Measurements from ENCODE around the gene ARV1. TPM values are rescaled to one million over a fixed set of nuclear protein-coding genes. Genes with fewer than 3 reads are reported as not detected.

Gene ARV1
- total and polyA plus RNA-seq, 4 donors, result 24.1 to 40.4 (median 31.7) TPM

- no CpG with 5 or more reads among the region's 1 CpG for WGBS (ENCODE audit: insufficient coverage)
- Histone ChIP-seq H3K36me3 (ENCODE audit: control insufficient read depth, insufficient read depth, low read length) (peaks cover 2% of the 10 kb centered on the region), H3K4me1 (ENCODE audit: control insufficient read depth, insufficient read depth, low read length) (no peaks in the 10 kb centered on the region), H3K9me3 (ENCODE audit: control insufficient read depth, insufficient read depth, low read length) (no peaks in the 10 kb centered on the region), H3K27ac (ENCODE audit: low read depth, low read length) (no peak overlapping the region), H3K4me3 (ENCODE audit: low read depth, low read length) (no peak overlapping the region), H3K27me3 (ENCODE audit: control insufficient read depth, insufficient read depth, low read length) (no peaks in the 10 kb centered on the region)
- DNase-seq (ENCODE audit: low read depth in 4 of 6, low spot score in 6 of 6), result no peak
Measured at GRCh38 chr1:230948301-230948700, 30.6 kb upstream of the ARV1 start.

GRCh38 chr1:230948903-230949302 is 30.0 kb upstream of the ARV1 start:
- H3K4me1 ChIP-seq (ENCODE audit: control insufficient read depth, insufficient read depth, low read length), result no peaks in the 10 kb centered on the region
- no peak overlapping the region for H3K4me3 ChIP-seq (ENCODE audit: low read depth, low read length)
- H3K9me3 ChIP-seq (ENCODE audit: control insufficient read depth, insufficient read depth, low read length), result no peaks in the 10 kb centered on the region
- no peak overlapping the region for H3K27ac ChIP-seq (ENCODE audit: low read depth, low read length)
- H3K27me3 ChIP-seq (ENCODE audit: control insufficient read depth, insufficient read depth, low read length), result no peaks in the 10 kb centered on the region
- DNase-seq (ENCODE audit: low read depth in 4 of 6, low spot score in 6 of 6), result no peak
- 51% methylated on average over 2 of the region's 3 CpGs for WGBS (ENCODE audit: insufficient coverage)
- H3K36me3 ChIP-seq (ENCODE audit: control insufficient read depth, insufficient read depth, low read length), result peaks cover 2% of the 10 kb centered on the region

GRCh38 chr1:230950404-230950803 is 28.5 kb upstream of the ARV1 start:
- WGBS (ENCODE audit: insufficient coverage), result no CpG with 5 or more reads among the region's 3 CpGs
- Histone ChIP-seq H3K27me3 (ENCODE audit: control insufficient read depth, insufficient read depth, low read length) (no peaks in the 10 kb centered on the region), H3K27ac (ENCODE audit: low read depth, low read length) (no peak overlapping the region), H3K4me3 (ENCODE audit: low read depth, low read length) (no peak overlapping the region), H3K4me1 (ENCODE audit: control insufficient read depth, insufficient read depth, low read length) (no peaks in the 10 kb centered on the region), H3K36me3 (ENCODE audit: control insufficient read depth, insufficient read depth, low read length) (peaks cover 2% of the 10 kb centered on the region), H3K9me3 (ENCODE audit: control insufficient read depth, insufficient read depth, low read length) (no peaks in the 10 kb centered on the region)
- DNase-seq (ENCODE audit: low read depth in 4 of 6, low spot score in 6 of 6), result no peak

- no peak overlapping the region for H3K27ac ChIP-seq (ENCODE audit: low read depth, low read length)
- H3K4me1 ChIP-seq (ENCODE audit: control insufficient read depth, insufficient read depth, low read length), result no peaks in the 10 kb centered on the region
- no peaks in the 10 kb centered on the region for H3K9me3 ChIP-seq (ENCODE audit: control insufficient read depth, insufficient read depth, low read length)
- no peaks in the 10 kb centered on the region for H3K27me3 ChIP-seq (ENCODE audit: control insufficient read depth, insufficient read depth, low read length)
- peaks cover 3% of the 10 kb centered on the region for H3K36me3 ChIP-seq (ENCODE audit: control insufficient read depth, insufficient read depth, low read length)
- no peak for DNase-seq (ENCODE audit: low read depth in 4 of 6, low spot score in 6 of 6)
- WGBS (ENCODE audit: insufficient coverage), result 92% methylated on average over 1 of the region's 4 CpGs
- no peak overlapping the region for H3K4me3 ChIP-seq (ENCODE audit: low read depth, low read length)
Measured at GRCh38 chr1:230957580-230957989, 21.3 kb upstream of the ARV1 start.

GRCh38 chr1:230958370-230958769 is 20.5 kb upstream of the ARV1 start:
- no peaks in the 10 kb centered on the region for H3K27me3 ChIP-seq (ENCODE audit: control insufficient read depth, insufficient read depth, low read length)
- no peak overlapping the region for H3K4me3 ChIP-seq (ENCODE audit: low read depth, low read length)
- DNase-seq (ENCODE audit: low read depth in 4 of 6, low spot score in 6 of 6), result no peak
- H3K36me3 ChIP-seq (ENCODE audit: control insufficient read depth, insufficient read depth, low read length), result peaks cover 3% of the 10 kb centered on the region
- WGBS (ENCODE audit: insufficient coverage), result 90% methylated on average over 2 of the region's 4 CpGs
- no peak overlapping the region for H3K27ac ChIP-seq (ENCODE audit: low read depth, low read length)
- no peaks in the 10 kb centered on the region for H3K4me1 ChIP-seq (ENCODE audit: control insufficient read depth, insufficient read depth, low read length)
- no peaks in the 10 kb centered on the region for H3K9me3 ChIP-seq (ENCODE audit: control insufficient read depth, insufficient read depth, low read length)

- H3K36me3 ChIP-seq (ENCODE audit: control insufficient read depth, insufficient read depth, low read length), result no peaks in the 10 kb centered on the region
- no peaks in the 10 kb centered on the region for H3K27me3 ChIP-seq (ENCODE audit: control insufficient read depth, insufficient read depth, low read length)
- no peak for DNase-seq (ENCODE audit: low read depth in 4 of 6, low spot score in 6 of 6)
- H3K9me3 ChIP-seq (ENCODE audit: control insufficient read depth, insufficient read depth, low read length), result no peaks in the 10 kb centered on the region
- H3K27ac ChIP-seq (ENCODE audit: low read depth, low read length), result no peak overlapping the region
- no peaks in the 10 kb centered on the region for H3K4me1 ChIP-seq (ENCODE audit: control insufficient read depth, insufficient read depth, low read length)
- H3K4me3 ChIP-seq (ENCODE audit: low read depth, low read length), result no peak overlapping the region
- WGBS (ENCODE audit: insufficient coverage), result 0% methylated on average over 1 of the region's 2 CpGs
Measured at GRCh38 chr1:230964896-230965295, 14.0 kb upstream of the ARV1 start.

- H3K4me3 ChIP-seq (ENCODE audit: low read depth, low read length), result no peak overlapping the region
- DNase-seq (ENCODE audit: low read depth in 4 of 6, low spot score in 6 of 6), result no peak
- no peak overlapping the region for H3K27ac ChIP-seq (ENCODE audit: low read depth, low read length)
- H3K4me1 ChIP-seq (ENCODE audit: control insufficient read depth, insufficient read depth, low read length), result no peaks in the 10 kb centered on the region
- 100% methylated on average over 2 of the region's 5 CpGs for WGBS (ENCODE audit: insufficient coverage)
- no peaks in the 10 kb centered on the region for H3K36me3 ChIP-seq (ENCODE audit: control insufficient read depth, insufficient read depth, low read length)
- H3K27me3 ChIP-seq (ENCODE audit: control insufficient read depth, insufficient read depth, low read length), result no peaks in the 10 kb centered on the region
- no peaks in the 10 kb centered on the region for H3K9me3 ChIP-seq (ENCODE audit: control insufficient read depth, insufficient read depth, low read length)
Measured at GRCh38 chr1:230965535-230965934, 13.4 kb upstream of the ARV1 start.

- no peaks in the 10 kb centered on the region for H3K4me1 ChIP-seq (ENCODE audit: control insufficient read depth, insufficient read depth, low read length)
- WGBS (ENCODE audit: insufficient coverage), result 100% methylated on average over 5 of the region's 5 CpGs
- no peak overlapping the region for H3K4me3 ChIP-seq (ENCODE audit: low read depth, low read length)
- DNase-seq (ENCODE audit: low read depth in 4 of 6, low spot score in 6 of 6), result no peak
- H3K9me3 ChIP-seq (ENCODE audit: control insufficient read depth, insufficient read depth, low read length), result no peaks in the 10 kb centered on the region
- no peak overlapping the region for H3K27ac ChIP-seq (ENCODE audit: low read depth, low read length)
- no peaks in the 10 kb centered on the region for H3K36me3 ChIP-seq (ENCODE audit: control insufficient read depth, insufficient read depth, low read length)
- no peaks in the 10 kb centered on the region for H3K27me3 ChIP-seq (ENCODE audit: control insufficient read depth, insufficient read depth, low read length)
Measured at GRCh38 chr1:230966358-230966873, 12.5 kb upstream of the ARV1 start.

GRCh38 chr1:230970432-230970831 is 8.5 kb upstream of the ARV1 start:
- H3K9me3 ChIP-seq (ENCODE audit: control insufficient read depth, insufficient read depth, low read length), result no peaks in the 10 kb centered on the region
- 100% methylated on average over 1 of the region's 5 CpGs for WGBS (ENCODE audit: insufficient coverage)
- no peaks in the 10 kb centered on the region for H3K27me3 ChIP-seq (ENCODE audit: control insufficient read depth, insufficient read depth, low read length)
- no peak for DNase-seq (ENCODE audit: low read depth in 4 of 6, low spot score in 6 of 6)
- no peaks in the 10 kb centered on the region for H3K4me1 ChIP-seq (ENCODE audit: control insufficient read depth, insufficient read depth, low read length)
- H3K36me3 ChIP-seq (ENCODE audit: control insufficient read depth, insufficient read depth, low read length), result peaks cover 4% of the 10 kb centered on the region
- H3K27ac ChIP-seq (ENCODE audit: low read depth, low read length), result no peak overlapping the region
- H3K4me3 ChIP-seq (ENCODE audit: low read depth, low read length), result no peak overlapping the region

- Histone ChIP-seq H3K27ac (ENCODE audit: low read depth, low read length) (no peak overlapping the region), H3K4me3 (ENCODE audit: low read depth, low read length) (no peak overlapping the region)
- DNase-seq (ENCODE audit: low read depth in 4 of 6, low spot score in 6 of 6), result peak in 1 of 6 donors; percentile 7
Measured at GRCh38 chr1:230971771-230972170, 7.1 kb upstream of the ARV1 start.

More at GRCh38 chr1:230971771-230972170, 7.1 kb upstream of the ARV1 start:
- Histone ChIP-seq H3K4me1 (ENCODE audit: control insufficient read depth, insufficient read depth, low read length) (no peaks in the 10 kb centered on the region), H3K9me3 (ENCODE audit: control insufficient read depth, insufficient read depth, low read length) (no peaks in the 10 kb centered on the region), H3K36me3 (ENCODE audit: control insufficient read depth, insufficient read depth, low read length) (peaks cover 11% of the 10 kb centered on the region), H3K27me3 (ENCODE audit: control insufficient read depth, insufficient read depth, low read length) (no peaks in the 10 kb centered on the region)

Measured in spinal cord (tissue), 10 donors.